GM18909 (cell line): ENCODE data around the gene THAP4.
"Not testable (repeated sequence)": the region's sequence is repeated elsewhere in the genome, so short reads cannot be mapped to it uniquely, and the experiment has no call there.

ENCODE experiments used
- ATAC-seq: cut with Tn5 transposase; IDR thresholded peaks from one replicate; pipeline ENCODE4 v1.9.1; 2021; ENCODE audit warnings: mild to moderate bottlenecking; ENCODE audit not compliant: unreplicated experiment, poor library complexity

Gene THAP4

DNA sequence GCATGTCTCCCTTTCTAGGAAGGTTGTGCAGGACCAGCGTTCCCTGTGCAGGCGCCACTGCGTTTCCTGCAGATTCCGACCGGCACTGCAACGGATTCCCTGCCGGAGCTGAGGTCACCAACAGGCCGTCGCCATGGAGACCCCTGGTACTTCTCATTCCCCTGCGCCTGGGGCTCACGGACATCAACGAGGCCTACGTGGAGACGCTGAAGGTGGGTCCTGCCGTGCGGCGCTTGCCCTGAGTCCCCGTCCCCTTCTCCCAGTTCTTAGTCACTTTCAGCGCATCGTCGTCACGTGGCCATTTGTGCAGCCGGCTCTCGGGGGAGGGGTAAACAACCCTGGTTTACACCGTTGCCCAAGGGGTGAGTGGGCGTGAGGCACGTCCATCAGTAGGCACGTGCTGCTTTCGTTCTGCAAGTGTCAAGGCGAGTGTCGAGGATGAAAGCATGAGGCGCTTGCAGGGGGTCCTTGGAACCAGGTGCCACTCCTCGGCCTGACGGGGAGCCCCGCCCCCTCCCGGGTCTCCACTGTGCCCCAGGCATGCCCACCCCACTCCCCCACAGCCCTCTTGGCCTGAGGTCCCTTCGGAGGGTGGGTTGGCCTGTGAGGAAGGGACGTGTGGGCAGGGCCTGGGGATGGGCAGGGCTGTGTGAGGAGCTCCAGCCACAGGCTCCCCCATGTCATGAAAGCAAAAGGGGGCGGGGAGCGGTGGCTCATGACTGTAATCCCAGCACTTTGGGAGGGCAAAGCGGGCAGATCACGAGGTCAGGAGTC, 29.9 kb upstream of the THAP4 start:
- ATAC-seq: no peak

DNA sequence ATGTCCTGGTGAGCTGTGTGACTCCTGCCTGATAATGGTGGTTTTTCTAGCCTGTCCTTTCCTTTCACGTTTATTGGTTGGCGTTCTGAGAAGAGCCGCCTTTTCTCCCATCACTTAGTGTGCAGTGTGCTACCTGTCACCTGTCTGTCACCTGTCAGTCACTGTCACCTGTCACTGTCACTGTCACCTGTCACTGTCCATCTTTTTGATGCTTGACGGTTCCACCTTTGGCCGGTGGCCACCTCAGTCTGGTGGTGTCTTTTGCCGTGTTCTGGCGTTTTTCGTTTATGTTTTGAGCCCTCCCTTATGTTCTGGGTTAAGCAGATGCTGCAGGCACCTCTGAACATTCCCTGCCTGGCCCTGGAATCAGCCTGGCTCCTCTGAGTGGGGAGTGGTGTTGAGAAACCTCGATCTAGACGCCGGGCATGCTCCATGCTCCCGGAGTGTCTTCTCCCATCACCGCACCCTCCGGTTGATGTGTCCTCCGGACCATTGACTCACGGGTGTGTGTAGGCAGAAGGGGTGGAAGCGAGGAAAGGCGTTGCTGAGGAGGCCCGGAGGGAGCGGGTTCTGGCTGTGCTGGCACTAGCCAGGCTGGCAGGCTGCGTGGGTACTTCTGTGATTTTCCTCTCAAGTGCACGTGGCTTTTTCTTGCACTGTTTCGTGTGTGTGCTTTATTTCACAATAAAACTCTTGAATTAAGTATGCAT, 28.9 kb upstream of the THAP4 start:
- ATAC-seq: no peak

DNA sequence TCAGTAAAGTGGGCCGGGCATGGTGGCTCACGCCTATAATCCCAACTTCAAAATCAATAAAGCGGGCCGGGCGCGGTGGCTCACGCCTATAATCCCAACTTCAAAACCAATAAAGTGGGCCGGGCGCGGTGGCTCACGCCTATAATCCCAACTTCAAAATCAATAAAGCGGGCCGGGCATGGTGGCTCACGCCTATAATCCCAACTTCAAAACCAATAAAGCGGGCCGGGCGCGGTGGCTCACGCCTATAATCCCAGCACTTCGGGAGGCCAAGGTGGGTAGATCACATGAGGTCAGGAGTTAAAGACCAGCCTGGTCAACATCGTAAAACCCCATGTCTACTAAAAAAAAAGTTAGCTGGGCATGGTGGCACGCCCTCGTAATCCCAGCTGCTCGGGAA, 25.8 kb upstream of the THAP4 start:
- ATAC-seq: not testable (repeated sequence)

DNA sequence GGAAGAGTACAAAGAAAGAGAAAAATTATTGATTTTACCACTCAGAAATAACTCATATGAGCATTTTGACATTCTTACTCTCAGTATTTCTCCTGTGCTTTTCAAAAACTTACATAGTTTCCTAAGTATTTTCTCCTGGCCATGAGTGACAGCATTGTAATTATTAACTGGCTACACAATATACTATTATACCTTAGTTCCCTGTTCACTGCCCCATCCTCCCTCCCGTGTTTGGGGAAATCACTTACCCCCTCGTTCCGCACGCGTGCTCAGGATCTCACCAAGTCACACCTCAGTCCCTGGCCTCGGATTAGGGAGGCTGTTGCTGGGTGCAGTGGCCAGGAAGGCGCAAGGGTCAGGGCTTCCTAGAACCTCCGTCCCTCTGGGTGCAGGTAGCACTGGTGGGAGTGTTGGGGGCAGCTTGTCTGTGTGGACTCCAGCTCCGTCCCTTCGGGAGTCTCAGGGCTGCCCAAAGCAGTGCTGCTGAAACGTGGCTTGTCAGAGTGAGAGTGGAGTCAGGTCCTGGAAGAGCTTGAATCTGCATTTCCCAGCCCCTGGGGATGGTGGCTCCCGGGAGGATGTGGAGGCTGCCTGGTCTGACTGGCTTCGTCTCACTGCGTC, 23.7 kb upstream of the THAP4 start:
- no peak for ATAC-seq

DNA sequence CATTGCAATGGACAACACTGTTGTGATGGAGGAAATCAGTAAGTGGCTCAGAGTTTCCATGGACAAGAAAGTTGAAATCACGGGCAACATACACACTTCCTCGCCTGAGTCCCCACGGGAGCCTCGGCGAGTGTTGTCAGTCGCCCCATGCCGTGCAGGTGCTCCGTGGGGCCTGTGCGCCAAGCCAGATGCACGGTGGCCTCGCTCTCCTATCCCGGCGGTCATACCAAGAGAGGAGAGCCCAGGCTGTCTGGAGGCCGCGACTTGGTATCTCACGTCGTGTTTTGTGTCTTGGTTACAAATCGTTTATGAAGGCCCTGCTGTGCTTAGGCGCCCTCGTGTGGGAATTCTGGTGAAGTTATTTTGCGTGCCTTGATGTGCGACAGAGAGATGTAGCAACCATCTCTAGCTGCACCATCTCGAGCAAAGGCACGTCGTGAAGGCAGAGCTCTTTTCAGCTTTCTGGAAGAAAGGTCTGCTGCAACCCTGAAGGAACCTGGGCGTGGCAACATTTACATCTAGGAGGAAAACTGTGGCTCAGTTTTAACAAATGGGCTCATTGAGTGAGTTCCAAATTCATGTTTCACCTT, 22.3 kb upstream of the THAP4 start:
- ATAC-seq: no peak

DNA sequence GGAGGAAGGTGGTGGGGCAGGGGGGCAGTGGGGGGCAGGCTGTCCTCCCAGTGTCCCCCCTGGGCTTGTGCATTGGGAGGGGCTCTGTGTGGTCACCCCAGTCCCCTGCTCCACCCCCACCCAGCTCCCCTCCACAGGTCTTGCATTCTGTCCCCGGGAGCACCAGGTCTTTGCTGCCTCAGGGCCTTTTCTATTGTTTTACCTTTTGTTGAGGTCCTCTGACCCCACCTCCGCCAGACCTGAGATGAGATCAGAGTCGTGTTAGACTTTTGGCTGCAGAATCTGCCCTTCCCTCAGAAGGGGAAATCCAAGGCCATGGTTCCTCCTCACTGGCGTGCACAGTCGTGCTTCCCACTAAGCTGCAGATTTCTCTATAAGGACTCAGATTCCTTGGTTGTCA, 21.3 kb upstream of the THAP4 start:
- no peak for ATAC-seq

DNA sequence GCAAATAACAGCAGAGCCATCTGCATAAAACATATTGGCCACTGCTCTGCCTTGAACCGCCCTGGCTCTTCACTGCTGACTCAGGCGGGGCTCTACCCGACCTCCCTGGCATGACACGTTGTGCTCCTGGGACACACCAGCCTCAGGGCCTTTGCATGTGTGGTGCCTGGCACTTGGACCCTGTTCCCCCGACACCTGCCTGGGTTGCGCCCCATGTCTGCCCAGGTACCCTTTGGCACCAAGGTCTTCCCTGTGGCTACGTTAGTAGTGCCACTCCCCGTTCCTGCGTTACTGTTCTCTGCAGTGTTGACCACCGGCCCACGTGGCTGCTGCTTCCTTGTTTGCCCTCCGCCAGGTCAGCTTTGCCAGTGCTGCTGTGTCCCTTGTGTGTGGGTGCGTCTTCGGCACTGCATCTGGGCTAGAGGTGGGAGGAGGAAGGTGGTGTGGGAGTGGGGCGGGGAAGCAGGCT, 20.9 kb upstream of the THAP4 start:
- no peak for ATAC-seq

DNA sequence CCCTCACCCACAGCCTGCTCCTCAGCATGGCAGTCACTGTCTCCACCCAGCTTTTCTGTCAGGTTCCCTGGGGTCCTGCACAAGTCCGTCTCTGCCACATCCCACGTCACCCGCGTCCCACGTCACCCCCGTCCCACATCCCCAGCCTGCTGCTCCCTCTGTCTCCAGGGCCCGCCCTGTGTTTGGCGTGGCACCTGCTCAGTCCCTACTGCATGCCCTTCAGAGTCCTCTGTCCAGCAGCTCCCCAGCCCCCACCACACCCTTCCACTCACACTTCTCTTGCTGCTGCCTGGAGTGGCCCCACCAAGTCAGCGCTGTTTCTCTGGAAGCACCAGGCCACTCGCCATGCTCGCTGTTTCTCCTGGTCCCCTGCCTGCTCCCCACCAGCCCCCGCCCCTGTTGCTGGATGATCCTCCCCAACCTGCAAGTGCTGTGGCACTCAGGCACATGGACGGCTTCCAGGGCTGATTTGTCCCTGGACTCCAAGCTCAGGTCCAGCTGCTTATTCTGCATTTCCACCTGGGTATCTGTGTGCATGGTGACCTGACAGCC, 19.3 kb upstream of the THAP4 start:
- ATAC-seq: no peak

DNA sequence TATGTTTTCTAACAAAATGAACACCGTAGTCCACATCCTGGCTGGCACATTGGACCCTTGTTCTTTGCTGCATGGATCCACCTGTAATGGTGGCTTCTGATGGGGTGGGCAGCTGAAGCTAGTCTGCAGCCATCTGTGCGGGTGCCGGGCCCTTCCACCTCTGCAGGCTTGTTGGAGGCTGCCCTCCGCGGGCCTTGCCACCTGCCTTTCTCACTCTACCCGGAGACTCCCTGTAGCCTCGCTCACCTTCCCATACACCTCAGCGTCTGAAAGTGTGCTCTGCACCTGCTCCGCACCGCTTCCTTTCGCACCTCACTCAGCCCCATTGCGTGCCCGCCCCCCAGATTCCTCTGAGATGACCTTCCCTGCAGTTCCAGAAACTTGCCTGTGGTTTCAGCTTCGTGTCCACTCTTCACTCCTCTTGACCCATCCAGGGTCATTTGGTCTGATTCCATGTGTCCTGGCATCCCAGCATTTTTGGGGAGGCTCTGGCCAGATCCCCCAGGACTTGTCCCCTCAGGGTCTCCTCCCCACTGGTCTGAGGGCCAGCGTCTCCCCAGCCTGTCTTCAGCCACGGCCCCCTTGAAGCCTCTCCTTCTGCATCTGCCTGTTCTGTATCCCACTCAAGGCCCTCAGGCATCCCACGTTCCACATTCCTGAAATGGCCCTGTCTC, 18.7 kb upstream of the THAP4 start:
- no peak for ATAC-seq

DNA sequence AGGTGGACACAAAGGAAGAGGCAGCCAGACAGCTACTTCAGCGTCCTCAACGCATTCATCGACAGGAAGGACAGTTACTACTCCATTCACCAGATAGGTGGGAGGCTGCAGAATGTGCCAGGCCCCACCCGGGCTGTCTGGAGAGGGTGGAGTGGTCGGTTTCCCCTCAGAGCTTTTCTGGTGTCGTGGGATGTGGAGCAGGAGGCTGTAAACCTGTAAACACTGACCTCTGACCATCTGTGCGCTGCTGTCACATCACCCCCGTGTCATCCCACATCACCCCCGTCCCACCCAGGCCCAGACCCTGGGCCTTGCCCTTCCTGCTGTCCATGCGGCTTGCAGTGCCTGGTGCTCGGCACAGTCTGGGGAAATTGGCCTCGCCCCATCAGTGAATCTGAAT, 17.6 kb upstream of the THAP4 start:
- ATAC-seq: no peak

DNA sequence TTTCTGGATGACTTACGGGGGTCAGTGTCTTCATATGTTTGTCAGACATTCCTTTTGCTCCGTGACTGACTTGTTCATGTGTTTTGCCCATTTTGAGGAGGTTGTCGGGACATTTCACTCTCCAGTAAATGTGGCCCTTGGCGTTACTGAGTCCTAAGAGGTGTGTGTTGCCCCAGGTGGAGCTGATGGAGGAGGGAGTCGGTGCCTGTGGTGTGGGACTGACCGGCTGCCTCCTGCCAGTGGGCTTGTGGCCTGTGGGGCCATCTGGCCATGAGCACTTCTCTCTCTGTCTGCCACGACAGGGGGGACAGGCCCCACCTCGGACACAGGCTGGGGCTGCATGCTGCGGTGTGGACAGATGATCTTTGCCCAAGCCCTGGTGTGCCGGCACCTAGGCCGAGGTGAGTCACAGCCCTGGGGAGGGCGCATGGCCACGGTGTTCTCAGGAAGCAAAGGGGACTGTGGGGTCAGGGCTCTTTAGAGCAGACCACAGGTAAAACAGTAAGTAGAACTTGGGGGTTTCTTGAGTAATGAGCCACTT, 16.3 kb upstream of the THAP4 start:
- no peak for ATAC-seq

DNA sequence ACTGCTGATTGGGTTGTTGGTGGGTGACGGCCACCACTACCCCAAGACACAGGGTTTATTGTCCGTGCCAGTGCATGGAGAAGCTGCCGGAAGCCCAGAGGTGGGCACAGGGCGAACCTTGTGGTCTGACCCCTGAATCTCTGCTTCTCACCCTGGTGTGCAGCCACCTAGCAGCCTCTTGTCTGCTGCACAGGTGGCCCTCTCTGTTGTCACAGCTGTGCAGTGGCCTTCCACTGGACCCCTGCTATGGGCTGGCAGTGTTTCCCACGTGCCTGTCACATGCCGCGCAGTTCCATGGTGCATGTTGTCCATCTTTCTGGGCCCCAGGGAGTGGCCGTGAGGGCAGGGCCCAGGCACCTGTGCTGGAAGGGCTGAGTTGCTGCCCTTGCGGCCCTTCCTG, 15.8 kb upstream of the THAP4 start:
- ATAC-seq: no peak

DNA sequence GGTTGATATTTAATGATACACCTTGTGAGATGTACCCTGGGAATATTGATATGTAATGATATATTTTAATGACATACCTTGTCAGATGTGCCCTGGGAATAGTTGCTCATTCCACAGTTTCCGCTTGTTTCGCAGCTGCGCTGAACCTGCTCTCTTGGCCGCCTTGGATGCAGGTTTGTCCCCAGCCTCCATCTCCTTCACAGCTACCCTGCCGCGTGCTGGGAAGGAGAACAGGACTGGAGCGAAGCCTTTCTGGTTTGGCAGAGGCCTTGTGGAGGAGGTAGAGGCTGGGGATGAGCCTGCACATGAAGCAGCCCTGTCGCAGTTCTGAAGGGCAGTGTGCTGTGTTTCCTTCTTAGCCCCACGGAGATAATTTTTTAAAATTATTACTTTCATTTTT, 15.2 kb upstream of the THAP4 start:
- ATAC-seq: no peak

DNA sequence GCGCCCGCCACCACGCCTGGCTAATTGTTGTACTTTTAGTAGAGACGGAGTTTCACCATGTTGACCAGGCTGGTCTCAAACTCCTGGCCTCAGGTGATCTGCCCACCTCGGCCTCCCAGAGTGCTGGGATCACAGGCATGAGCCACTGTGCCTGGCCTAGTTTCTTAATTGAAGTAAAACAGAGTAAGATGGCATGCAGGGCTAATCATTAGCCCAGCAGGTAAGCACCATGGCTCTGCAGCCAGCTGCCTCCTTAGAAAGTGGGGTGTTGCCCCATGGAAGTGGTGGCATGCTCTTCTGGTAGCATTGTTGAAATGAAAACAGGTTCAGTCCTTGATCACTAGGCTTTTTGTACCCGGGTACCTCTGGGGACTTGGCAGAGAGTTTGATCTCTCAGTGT, 13.0 kb upstream of the THAP4 start:
- no peak for ATAC-seq

DNA sequence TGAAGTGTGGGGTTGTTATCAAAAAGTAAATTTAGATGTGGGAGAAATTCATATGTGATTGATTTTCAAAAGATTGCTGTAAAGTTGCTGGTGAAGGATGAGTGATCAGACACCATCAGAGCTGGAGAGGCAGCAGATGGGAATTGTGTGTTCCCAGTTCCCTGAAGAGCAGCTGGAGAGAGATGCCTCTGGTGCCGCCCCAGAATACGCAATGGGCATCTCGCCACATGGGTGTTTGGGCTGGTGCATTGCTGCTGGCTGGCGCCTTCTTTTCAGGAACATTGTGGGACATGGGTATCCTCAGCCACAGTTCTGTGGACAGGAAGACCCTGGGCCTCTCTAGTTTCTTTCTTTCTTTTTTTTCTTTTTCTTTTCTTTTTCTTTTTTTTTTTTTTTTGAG, 12.4 kb upstream of the THAP4 start:
- ATAC-seq: no peak

DNA sequence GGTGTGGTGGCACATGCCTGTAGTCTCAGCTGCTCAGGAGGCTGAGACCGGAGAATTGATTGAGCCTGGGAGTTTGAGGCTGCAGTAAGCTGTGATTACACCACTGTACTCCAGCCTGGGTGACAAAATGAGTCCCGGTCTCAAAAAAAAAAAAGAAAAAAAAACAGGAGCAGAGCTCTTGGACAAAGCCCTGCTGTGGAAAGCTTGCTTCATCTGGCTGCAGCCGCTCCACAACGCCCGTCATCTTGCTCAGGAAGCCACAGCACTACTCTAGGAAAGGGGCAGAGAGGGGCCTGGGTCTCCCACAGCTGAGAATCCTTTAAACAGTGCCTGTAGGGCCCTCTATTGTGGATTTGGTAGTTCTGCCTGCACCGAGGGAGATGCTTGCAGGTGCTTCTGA, 11.5 kb upstream of the THAP4 start:
- no peak for ATAC-seq

DNA sequence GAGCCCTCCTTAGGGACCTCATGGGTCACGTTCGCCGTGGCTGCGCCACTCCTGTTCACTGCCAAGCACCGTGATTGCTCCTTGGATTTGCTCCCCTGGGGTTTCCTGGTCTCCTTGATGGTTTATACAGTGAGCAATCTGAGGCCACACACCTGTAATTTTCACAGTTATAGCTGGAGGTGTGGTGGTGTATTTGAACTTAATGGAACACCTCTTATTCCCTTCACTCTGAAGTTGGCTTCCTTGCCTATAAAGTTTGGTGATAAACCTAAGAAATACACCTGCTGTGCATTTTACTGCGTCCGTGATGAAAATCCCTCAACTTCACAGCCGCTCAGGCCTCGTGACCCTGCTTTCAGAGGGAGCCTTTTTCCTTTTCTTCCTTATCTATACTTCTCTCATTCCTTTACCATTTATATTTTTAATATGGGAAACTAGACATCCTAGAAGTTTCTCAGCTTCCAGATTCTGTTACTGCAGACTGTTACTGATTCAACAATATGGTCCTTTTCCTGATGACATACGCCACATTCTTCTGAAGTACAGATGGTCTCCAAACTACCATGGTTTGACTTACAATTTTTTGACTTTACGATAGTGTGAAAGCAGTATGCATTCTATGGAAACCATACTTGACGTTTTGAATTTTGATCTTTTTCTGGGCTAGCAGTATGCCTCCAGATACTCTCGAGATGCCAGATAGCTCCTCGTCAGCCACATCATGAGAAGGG, 9.1 kb upstream of the THAP4 start:
- ATAC-seq: no peak

DNA sequence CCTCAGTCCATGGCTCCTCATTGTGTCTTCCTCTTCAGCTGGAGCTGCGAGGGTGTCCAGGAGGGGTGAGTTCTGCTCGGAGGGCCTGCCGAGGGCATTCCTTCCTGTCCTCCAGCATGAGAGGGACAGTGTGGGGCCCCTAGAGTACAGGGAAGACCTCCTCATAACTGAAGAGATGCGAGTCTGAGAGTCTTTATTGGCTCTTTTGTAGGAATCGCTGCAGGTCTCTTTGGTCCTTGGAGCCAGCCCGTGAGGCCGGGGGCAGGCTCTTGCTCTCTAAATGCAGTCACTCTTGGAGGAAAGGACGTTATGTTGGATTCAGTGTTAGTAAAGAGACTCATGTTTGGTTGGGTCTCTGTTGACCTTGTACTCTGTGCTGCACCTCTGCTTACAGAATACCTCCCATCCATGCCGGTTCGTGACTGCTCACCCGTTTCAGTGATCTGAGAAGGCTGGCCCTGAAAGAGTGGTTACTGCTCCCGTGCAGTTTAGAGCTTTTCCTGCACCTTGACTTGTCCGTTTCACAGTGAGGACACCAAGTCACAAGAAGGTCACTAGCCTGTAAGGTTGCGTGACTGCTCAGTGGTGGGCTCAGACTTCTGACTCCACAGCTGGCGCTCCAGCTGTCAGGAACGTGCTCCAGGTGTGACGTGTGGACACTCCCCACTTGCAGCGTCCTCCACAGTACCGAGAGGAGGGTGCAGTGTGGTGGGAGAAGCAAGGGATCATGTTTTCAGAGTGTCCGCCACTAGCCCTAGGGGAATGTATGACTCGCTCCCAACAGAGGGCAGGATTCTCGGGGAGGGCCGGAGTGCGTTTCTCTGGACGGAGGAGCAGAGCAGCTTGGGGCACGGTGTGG, 8.3 kb upstream of the THAP4 start:
- no peak for ATAC-seq
